IMR-90 (cell line): ENCODE measurements around the gene GABRR3. TPM values are rescaled to one million over a fixed set of nuclear protein-coding genes. Genes with fewer than 3 reads are reported as not detected.

ENCODE experiments used
- ATAC-seq: fragments of 200-7000 bp; cut with Tn5 transposase; 2 replicates; pipeline ENCODE4 v1.9.1; 2020; ENCODE audit warnings: low read depth, mild to moderate bottlenecking, moderate library complexity
- BruUV-seq: library from RNA; stranded (reverse); fragments of 400-500 nt; replicated peaks from 2 replicates; lab custom pipeline; 2021; lab: Mats Ljungman, UMichigan
- CTCF ChIA-PET: fragments of 300-600 bp; formaldehyde crosslinking; extraction: SDS; loops from one replicate; lab custom pipeline; 2021; ENCODE audit warnings: antibody characterized with exemption; lab: Yijun Ruan, JAX
- POLR2A ChIA-PET: fragments of 300-600 bp; sonication (Branson Sonifier 250); formaldehyde crosslinking; loops from one replicate; lab custom pipeline; 2022; ENCODE audit warnings: antibody characterized with exemption; ENCODE audit not compliant: unreplicated experiment; lab: Charles Lee
- DNase-seq: peaks from one replicate; pipeline ENCODE4 v3.0.0; 2013
- H2AFZ ChIP-seq: replicated peaks from 2 replicates; pipeline ENCODE3; 2013; ENCODE audit warnings: low read length, mild to moderate bottlenecking; ENCODE audit not compliant: poor library complexity
- H2AK5ac ChIP-seq: 2 replicates; pipeline ENCODE4 v1.6.1; 2013; ENCODE audit warnings: low read depth, low read length, inconsistent platforms
- H2AK9ac ChIP-seq: replicated peaks from 2 replicates; pipeline ENCODE3; 2013; ENCODE audit warnings: mild to moderate bottlenecking, low read depth, low read length, moderate library complexity; ENCODE audit not compliant: poor library complexity
- H2BK120ac ChIP-seq: 2 replicates; pipeline ENCODE4 v1.6.1; 2013; ENCODE audit warnings: low read depth, low read length, inconsistent platforms
- H2BK15ac ChIP-seq: 3 replicates; pipeline ENCODE4 v1.6.1; 2013; ENCODE audit warnings: low read depth, low read length, inconsistent platforms
- H2BK20ac ChIP-seq: 2 replicates; pipeline ENCODE4 v1.6.1; 2013; ENCODE audit warnings: low read depth, mild to moderate bottlenecking, inconsistent platforms, low read length, moderate library complexity
- H2BK5ac ChIP-seq: 2 replicates; pipeline ENCODE4 v1.6.1; 2013; ENCODE audit warnings: mild to moderate bottlenecking, low read depth, low read length, inconsistent platforms; ENCODE audit not compliant: poor library complexity, severe bottlenecking
- H3K14ac ChIP-seq: replicated peaks from 2 replicates; pipeline ENCODE4 v1.6.1; 2013; ENCODE audit warnings: low read depth, low read length, inconsistent platforms
- H3K18ac ChIP-seq: 2 replicates; pipeline ENCODE4 v1.6.1; 2013; ENCODE audit warnings: low read depth, low read length, control low read depth
- H3K23ac ChIP-seq: 2 replicates; pipeline ENCODE4 v1.6.1; 2013; ENCODE audit warnings: low read depth, low read length, inconsistent platforms
- H3K27ac ChIP-seq: 2 replicates; pipeline ENCODE4 v1.5.1; 2013; ENCODE audit warnings: mild to moderate bottlenecking, control low read depth, low read length; ENCODE audit not compliant: insufficient read depth
- H3K27me3 ChIP-seq: 2 replicates; pipeline ENCODE4 v1.6.1; 2013; ENCODE audit warnings: low read length; ENCODE audit not compliant: control insufficient read depth, insufficient read depth
- H3K36me3 ChIP-seq: 2 replicates; pipeline ENCODE4 v1.6.1; 2013; ENCODE audit warnings: low read length, mixed read lengths; ENCODE audit not compliant: control insufficient read depth, insufficient read depth
- H3K4ac ChIP-seq: 2 replicates; pipeline ENCODE4 v1.6.1; 2013; ENCODE audit warnings: low read depth, low read length, inconsistent platforms
- H3K4me1 ChIP-seq: 2 replicates; pipeline ENCODE4 v1.6.1; 2013; ENCODE audit warnings: low read length, mixed read lengths; ENCODE audit not compliant: control insufficient read depth, insufficient read depth
- H3K4me2 ChIP-seq: 2 replicates; pipeline ENCODE4 v1.6.1; 2013; ENCODE audit warnings: low read depth, mild to moderate bottlenecking, control low read depth, low read length, moderate library complexity
- H3K4me3 ChIP-seq: 2 replicates; pipeline ENCODE4 v1.5.1; 2013; ENCODE audit warnings: low read depth, mild to moderate bottlenecking, control low read depth, low read length, moderate library complexity; ENCODE audit not compliant: insufficient read depth
- H3K56ac ChIP-seq: 2 replicates; pipeline ENCODE4 v1.6.1; 2013; ENCODE audit warnings: low read length, inconsistent platforms; ENCODE audit not compliant: insufficient read depth; ENCODE audit errors: extremely low read depth
- H3K79me1 ChIP-seq, 2 experiments: 2 replicates each; pipeline ENCODE4 v1.6.1; 2013; ENCODE audit warnings: low read length in 2 of 2, inconsistent platforms in 1 of 2, low read depth in 1 of 2
- H3K9ac ChIP-seq: 2 replicates; pipeline ENCODE4 v1.6.1; 2013; ENCODE audit warnings: low read depth, low read length, control low read depth
- H3K9me1 ChIP-seq: 2 replicates; pipeline ENCODE4 v1.6.1; 2013; ENCODE audit warnings: low read length, inconsistent platforms; ENCODE audit not compliant: insufficient read depth
- H3K9me3 ChIP-seq: 2 replicates; pipeline ENCODE4 v1.6.1; 2013; ENCODE audit warnings: low read length; ENCODE audit not compliant: control insufficient read depth, insufficient read depth
- H4K20me1 ChIP-seq: 2 replicates; pipeline ENCODE4 v1.6.1; 2013; ENCODE audit warnings: low read length, inconsistent platforms; ENCODE audit not compliant: insufficient read depth
- H4K5ac ChIP-seq: 2 replicates; pipeline ENCODE4 v1.6.1; 2013; ENCODE audit warnings: mild to moderate bottlenecking, low read depth, low read length, control low read depth
- H4K8ac ChIP-seq, 2 experiments: 2 replicates each; pipeline ENCODE4 v1.6.1; 2013; ENCODE audit warnings: low read depth in 2 of 2, low read length in 2 of 2, control low read depth in 1 of 2, inconsistent platforms in 1 of 2
- H4K91ac ChIP-seq: 2 replicates; pipeline ENCODE4 v1.6.1; 2013; ENCODE audit warnings: low read depth, low read length, inconsistent platforms; ENCODE audit not compliant: insufficient read depth
- BHLHE40 ChIP-seq: fragments of 150-350 bp; IDR thresholded peaks from 2 replicates; pipeline ENCODE4 v1.6.1; 2016; ENCODE audit warnings: mild to moderate bottlenecking, low read depth, low read length
- CEBPB ChIP-seq: IDR thresholded peaks from 2 replicates; pipeline ENCODE4 v1.6.1; 2012; ENCODE audit warnings: low read depth, low read length, improper control_type of control experiment
- CHD1 ChIP-seq: IDR thresholded peaks from 2 replicates; pipeline ENCODE4 v1.6.1; 2012; ENCODE audit warnings: low read depth, low read length, improper control_type of control experiment
- FOS ChIP-seq: fragments of 150-350 bp; IDR thresholded peaks from 2 replicates; pipeline ENCODE4 v1.6.1; 2016; ENCODE audit warnings: low read depth, low read length
- MAFK ChIP-seq: IDR thresholded peaks from 2 replicates; pipeline ENCODE4 v1.6.1; 2012; ENCODE audit warnings: low read depth, low read length, improper control_type of control experiment
- MAZ ChIP-seq: IDR thresholded peaks from 2 replicates; pipeline ENCODE4 v1.6.1; 2012; ENCODE audit warnings: low read depth, mild to moderate bottlenecking, low read length, improper control_type of control experiment, moderate library complexity, borderline replicate concordance
- MXI1 ChIP-seq: IDR thresholded peaks from 2 replicates; pipeline ENCODE4 v1.6.1; 2012; ENCODE audit warnings: low read depth, mild to moderate bottlenecking, low read length, moderate library complexity, borderline replicate concordance
- NFE2L2 ChIP-seq: fragments of 150-350 bp; IDR thresholded peaks from 2 replicates; pipeline ENCODE4 v1.6.1; 2016; ENCODE audit warnings: low read depth, mild to moderate bottlenecking, low read length
- POLR2A ChIP-seq: IDR thresholded peaks from 2 replicates; pipeline ENCODE4 v1.6.1; 2012; ENCODE audit warnings: mild to moderate bottlenecking, low read depth, low read length
- RAD21 ChIP-seq: IDR thresholded peaks from 2 replicates; pipeline ENCODE4 v1.6.1; 2012; ENCODE audit warnings: low read length, improper control_type of control experiment
- RCOR1 ChIP-seq: IDR thresholded peaks from 2 replicates; pipeline ENCODE4 v1.6.1; 2012; ENCODE audit warnings: mild to moderate bottlenecking, low read length, improper control_type of control experiment; ENCODE audit not compliant: insufficient replicate concordance
- RFX5 ChIP-seq: IDR thresholded peaks from 2 replicates; pipeline ENCODE4 v1.8.0; 2012; ENCODE audit warnings: low read depth, mild to moderate bottlenecking, low read length, moderate library complexity
- SMC3 ChIP-seq: fragments of 150-350 bp; IDR thresholded peaks from 2 replicates; pipeline ENCODE4 v1.6.1; 2016; ENCODE audit warnings: low read depth, mild to moderate bottlenecking, antibody characterized with exemption, low read length, moderate library complexity
- WGBS, 2 experiments: methylation state at CpG; one replicate each; pipeline versions ENCODE4 v1.1.5 to v1.1.7; 2013; ENCODE audit warnings: missing lambda C conversion rate in 2 of 2; ENCODE audit not compliant: insufficient read length in 1 of 2; ENCODE audit errors: extremely low coverage in 2 of 2; 5-methylcytosine and 5-hydroxymethylcytosine counted together
- dilution Hi-C: fragments of 300-500 bp; cut with HindIII; formaldehyde crosslinking; loops from one replicate; pipeline ENCODE4 v1.14.3; 2018; ENCODE audit warnings: low sequenced_read_pairs; ENCODE audit not compliant: unreplicated experiment
- in situ Hi-C: fragments of 300-500 bp; cut with MboI; formaldehyde crosslinking; loops from 3 replicates; pipeline ENCODE4 v1.14.3; 2019; ENCODE audit warnings: low sequenced_read_pairs, inconsistent platforms, mixed read lengths
- intact Hi-C: fragments of 100-400 bp; cut with micrococcal nuclease; formaldehyde crosslinking; loops from 2 replicates; pipeline ENCODE4 v1.10.0; 2022
- polyA plus RNA-seq, 3 experiments: library from polyadenylated mRNA; depleted of rRNA; stranded (reverse); fragments of >200 nt; gene quantifications; 2 replicates each; pipeline ENCODE4 v1.2.3, GENCODE V29; 2012; ENCODE audit warnings: low replicate concordance in 1 of 3
- total RNA-seq: library from RNA; depleted of rRNA; stranded (reverse); fragments of >200 nt; gene quantifications from 2 replicates; pipeline ENCODE4 v1.2.3, GENCODE V29; 2012
- TF ChIP-seq, protein P1 (sequence below): fragments of 150-350 bp; IDR thresholded peaks from 2 replicates; pipeline ENCODE4 v1.6.1; 2017; ENCODE audit warnings: mild to moderate bottlenecking, antibody characterized with exemption, low read length, low read depth
- TF ChIP-seq, protein P2 (sequence below): fragments of 150-350 bp; IDR thresholded peaks from 2 replicates; pipeline ENCODE4 v1.6.1; 2016; ENCODE audit warnings: low read depth, mild to moderate bottlenecking, low read length, moderate library complexity, borderline replicate concordance
- TF ChIP-seq, protein P3 (sequence below): conservative IDR thresholded peaks from 2 replicates; pipeline ENCODE4 v1.5.1; 2012; ENCODE audit warnings: mild to moderate bottlenecking, low read depth, low read length, improper control_type of control experiment

Gene GABRR3
- total and polyA plus RNA-seq, 2 of the 4 experiments (the other 2 are of a cell fraction) = not detected

DNA sequence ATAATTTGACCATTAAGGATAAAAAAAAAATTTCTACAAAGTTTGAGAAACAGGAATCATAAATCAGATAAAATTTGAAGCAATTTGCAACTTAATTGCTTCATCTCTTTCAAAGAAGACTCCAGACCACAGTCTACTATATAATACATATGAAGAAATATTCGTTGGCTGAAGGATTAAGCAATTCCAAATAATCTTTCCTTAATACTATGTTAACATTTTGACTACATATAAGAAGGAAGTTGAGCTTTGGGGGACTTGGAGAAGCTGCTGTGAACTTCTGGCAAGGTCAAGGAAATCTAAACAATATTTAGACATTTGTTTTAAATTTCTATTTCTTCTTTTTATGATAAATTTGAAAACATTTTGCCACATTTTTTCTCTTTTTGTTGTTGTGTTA is 13.5 kb upstream of the GABRR3 start:
- Histone ChIP-seq H3K4me2 (no peak overlapping the region), H2BK5ac (no peak overlapping the region), H3K27ac (no peak overlapping the region), H3K14ac (no peak overlapping the region), H2BK15ac (no peak overlapping the region), H3K4me3 (no peak overlapping the region), H2AK9ac (no peak overlapping the region), H4K8ac (no peak overlapping the region), H3K56ac (no peak overlapping the region), H2BK120ac (no peak overlapping the region), H3K23ac (no peak overlapping the region), H3K9ac (no peak overlapping the region), H4K20me1 (no peaks in the 10 kb centered on the region), H2AK5ac (no peak overlapping the region), H3K4ac (no peak overlapping the region), H3K27me3 (0 out of 2 replicates have a peak, but pooled peaks cover 2% of the 10 kb centered on the region), H2AFZ (no peak overlapping the region), H3K9me1 (no peaks in the 10 kb centered on the region), H4K5ac (no peak overlapping the region), H3K18ac (no peak overlapping the region), H3K79me1 (no peaks in the 10 kb centered on the region), H3K9me3 (no peaks in the 10 kb centered on the region), H2BK20ac (no peak overlapping the region), H3K36me3 (no peaks in the 10 kb centered on the region), H3K4me1 (no peaks in the 10 kb centered on the region), H4K91ac (no peak overlapping the region)
- TF ChIP-seq CHD1 (no peak), POLR2A (no peak), RFX5 (no peak), RAD21 (no peak), SMC3 (no peak), MXI1 (no peak), BHLHE40 (no peak), MAFK (no peak), MAZ (no peak), RCOR1 (no peak), NFE2L2 (no peak), CEBPB (no peak), FOS (no peak)
- TF ChIP-seq, protein P1, sequence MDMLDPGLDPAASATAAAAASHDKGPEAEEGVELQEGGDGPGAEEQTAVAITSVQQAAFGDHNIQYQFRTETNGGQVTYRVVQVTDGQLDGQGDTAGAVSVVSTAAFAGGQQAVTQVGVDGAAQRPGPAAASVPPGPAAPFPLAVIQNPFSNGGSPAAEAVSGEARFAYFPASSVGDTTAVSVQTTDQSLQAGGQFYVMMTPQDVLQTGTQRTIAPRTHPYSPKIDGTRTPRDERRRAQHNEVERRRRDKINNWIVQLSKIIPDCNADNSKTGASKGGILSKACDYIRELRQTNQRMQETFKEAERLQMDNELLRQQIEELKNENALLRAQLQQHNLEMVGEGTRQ = no peak
- TF ChIP-seq, protein P2, sequence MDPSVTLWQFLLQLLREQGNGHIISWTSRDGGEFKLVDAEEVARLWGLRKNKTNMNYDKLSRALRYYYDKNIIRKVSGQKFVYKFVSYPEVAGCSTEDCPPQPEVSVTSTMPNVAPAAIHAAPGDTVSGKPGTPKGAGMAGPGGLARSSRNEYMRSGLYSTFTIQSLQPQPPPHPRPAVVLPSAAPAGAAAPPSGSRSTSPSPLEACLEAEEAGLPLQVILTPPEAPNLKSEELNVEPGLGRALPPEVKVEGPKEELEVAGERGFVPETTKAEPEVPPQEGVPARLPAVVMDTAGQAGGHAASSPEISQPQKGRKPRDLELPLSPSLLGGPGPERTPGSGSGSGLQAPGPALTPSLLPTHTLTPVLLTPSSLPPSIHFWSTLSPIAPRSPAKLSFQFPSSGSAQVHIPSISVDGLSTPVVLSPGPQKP = no peak
- TF ChIP-seq, protein P3, sequence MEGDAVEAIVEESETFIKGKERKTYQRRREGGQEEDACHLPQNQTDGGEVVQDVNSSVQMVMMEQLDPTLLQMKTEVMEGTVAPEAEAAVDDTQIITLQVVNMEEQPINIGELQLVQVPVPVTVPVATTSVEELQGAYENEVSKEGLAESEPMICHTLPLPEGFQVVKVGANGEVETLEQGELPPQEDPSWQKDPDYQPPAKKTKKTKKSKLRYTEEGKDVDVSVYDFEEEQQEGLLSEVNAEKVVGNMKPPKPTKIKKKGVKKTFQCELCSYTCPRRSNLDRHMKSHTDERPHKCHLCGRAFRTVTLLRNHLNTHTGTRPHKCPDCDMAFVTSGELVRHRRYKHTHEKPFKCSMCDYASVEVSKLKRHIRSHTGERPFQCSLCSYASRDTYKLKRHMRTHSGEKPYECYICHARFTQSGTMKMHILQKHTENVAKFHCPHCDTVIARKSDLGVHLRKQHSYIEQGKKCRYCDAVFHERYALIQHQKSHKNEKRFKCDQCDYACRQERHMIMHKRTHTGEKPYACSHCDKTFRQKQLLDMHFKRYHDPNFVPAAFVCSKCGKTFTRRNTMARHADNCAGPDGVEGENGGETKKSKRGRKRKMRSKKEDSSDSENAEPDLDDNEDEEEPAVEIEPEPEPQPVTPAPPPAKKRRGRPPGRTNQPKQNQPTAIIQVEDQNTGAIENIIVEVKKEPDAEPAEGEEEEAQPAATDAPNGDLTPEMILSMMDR = no peak
- BruUV-seq = no TSS peak
- intact Hi-C loops (no loop called here), dilution Hi-C loops (loop anchor here (25.0 kb wide), 1 partner anchor 289 kb away; no protein-coding TSS in a partner anchor), in situ Hi-C loops (no loop called here)
- POLR2A ChIA-PET = no interaction called here
- ATAC-seq (no peak), DNase-seq (no peak)
- CTCF ChIA-PET = interaction anchor here (1.3 kb wide), 1 partner anchor 9 kb away, joined by 5 read pairs; no protein-coding TSS in a partner anchor
- WGBS, 2 experiments = no CpG with 5 or more reads among the region's 1 CpG
